ENCODE data around the gene ARHGEF6.
"Not testable (repeated sequence)": the region's sequence is repeated elsewhere in the genome, so short reads cannot be mapped to it uniquely, and the experiment has no call there.

Gene ARHGEF6, protein sequence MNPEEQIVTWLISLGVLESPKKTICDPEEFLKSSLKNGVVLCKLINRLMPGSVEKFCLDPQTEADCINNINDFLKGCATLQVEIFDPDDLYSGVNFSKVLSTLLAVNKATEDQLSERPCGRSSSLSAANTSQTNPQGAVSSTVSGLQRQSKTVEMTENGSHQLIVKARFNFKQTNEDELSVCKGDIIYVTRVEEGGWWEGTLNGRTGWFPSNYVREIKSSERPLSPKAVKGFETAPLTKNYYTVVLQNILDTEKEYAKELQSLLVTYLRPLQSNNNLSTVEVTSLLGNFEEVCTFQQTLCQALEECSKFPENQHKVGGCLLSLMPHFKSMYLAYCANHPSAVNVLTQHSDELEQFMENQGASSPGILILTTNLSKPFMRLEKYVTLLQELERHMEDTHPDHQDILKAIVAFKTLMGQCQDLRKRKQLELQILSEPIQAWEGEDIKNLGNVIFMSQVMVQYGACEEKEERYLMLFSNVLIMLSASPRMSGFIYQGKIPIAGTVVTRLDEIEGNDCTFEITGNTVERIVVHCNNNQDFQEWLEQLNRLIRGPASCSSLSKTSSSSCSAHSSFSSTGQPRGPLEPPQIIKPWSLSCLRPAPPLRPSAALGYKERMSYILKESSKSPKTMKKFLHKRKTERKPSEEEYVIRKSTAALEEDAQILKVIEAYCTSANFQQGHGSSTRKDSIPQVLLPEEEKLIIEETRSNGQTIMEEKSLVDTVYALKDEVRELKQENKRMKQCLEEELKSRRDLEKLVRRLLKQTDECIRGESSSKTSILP

DNA sequence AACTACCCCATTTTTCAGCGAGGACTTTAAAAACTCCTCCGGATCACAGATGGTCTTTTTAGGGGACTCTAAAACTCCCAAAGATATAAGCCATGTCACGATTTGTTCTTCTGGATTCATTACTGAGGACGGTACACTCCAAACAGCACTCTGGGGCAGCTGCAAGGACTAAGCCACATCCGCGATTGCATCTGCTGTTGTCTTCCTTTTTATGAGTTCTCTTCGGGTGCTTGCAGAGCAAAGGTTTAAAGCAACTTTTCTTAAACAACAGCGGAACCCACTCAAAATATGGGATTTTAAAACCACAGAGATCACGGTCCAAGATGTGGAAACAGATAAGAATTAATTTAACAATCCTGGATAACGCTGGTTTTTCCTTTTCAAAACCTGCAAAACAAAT lies at the start of gene ARHGEF6:
Gene ARHGEF6 (minus strand): TSS at position 170 of the 400 bp plus-strand sequence. CDS start 50 bp downstream, at position 120.
- peak; percentile 57 for DNase-seq (ENCODE audit: low spot score)

DNA sequence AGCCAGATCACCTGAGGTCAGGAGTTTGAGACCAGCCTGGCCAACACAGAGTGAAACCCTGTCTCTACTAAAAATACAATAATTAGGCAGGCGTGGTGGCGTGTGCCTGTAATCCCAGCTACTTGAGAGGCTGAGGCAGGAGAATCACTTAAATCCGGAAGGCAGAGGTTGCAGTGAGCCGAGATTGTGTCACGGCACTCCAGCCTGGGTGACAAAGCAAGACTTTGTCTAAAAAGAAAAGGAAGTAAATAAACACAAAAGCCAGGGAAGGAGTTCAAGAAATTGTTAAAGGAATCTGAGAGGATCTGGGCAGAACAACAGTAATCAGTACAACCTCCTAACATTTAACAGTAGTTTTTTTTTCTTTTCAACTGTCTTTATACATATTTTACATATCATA lies 48.7 kb upstream of the ARHGEF6 start:
- no peak for DNase-seq (ENCODE audit: low spot score)

DNA sequence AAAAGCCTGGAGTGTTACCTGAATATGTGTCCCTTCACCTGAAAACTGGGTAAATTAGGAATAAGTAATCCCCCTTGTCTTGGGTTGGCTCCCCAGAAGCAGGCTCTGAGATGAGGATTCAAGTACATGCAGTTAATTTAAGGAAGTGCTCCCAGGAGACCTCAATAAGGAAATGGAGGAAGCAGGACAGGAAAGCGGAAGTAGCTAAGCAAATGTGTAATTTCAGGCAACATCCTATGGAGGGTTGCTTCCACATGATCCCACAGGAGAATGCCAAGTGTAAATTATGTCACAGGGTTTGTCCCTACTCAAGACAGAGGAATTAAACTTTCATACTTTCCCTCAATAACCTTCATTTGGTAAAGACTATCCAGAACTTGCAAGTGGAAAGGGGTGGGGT lies 48.1 kb upstream of the ARHGEF6 start:
- DNase-seq (ENCODE audit: low spot score): no peak

DNA sequence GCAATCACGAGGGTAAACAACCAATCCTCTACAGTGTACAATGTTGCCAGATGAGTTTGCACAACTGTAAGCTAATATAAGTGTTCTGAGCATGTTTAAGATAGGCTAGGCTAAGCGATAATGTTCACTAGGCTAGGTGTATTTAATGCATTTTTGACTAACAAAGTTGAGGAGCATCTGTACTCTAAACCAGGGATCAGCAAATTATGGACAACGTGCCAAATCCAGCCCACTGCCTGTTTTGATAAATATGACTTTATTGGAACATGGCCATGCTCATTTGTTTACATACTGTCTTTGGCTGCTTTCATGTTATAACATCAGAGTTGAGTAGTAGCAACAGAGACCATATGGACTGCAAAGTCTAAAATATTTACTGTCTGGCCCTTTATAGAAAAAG lies 46.3 kb upstream of the ARHGEF6 start:
- no peak for DNase-seq (ENCODE audit: low spot score)

DNA sequence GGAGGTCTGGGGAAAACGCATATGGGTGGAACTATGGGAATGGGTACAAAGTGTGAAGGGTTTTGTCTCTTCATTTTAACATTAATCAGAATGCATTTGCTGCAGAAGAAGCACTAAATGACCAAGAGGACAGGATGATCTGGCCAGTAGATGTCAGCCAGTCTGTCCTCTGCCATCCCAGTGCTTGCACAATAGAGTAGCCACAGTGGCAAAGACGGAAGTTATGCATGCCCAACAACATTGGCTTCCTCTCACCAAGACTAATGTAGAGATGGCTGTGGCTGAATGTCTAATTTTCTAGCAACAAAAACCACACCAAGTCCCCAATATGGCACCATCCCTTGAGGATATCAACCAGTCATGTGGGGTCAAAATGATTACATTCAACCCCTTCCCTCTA lies 45.0 kb upstream of the ARHGEF6 start:
- DNase-seq (ENCODE audit: low spot score): no peak

DNA sequence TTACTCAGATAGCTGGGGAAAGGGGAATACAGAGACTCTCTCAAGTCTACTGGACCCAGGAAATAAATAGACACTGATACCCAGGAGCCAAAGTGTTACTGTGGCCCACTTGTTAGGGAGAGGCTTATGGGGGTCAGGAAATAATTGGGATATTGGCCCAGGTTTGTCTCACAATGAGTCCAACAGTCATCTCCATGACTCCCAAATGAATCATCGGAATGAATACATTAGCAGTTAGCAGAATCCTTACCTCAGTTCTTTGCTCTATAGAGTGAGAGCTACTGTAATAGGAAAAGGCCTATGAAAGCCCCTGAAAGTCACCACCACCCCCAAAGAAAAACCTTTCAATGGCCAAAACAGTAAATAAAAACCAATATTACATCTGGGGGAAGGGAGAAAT lies 42.4 kb upstream of the ARHGEF6 start:
- DNase-seq (ENCODE audit: low spot score): no peak

DNA sequence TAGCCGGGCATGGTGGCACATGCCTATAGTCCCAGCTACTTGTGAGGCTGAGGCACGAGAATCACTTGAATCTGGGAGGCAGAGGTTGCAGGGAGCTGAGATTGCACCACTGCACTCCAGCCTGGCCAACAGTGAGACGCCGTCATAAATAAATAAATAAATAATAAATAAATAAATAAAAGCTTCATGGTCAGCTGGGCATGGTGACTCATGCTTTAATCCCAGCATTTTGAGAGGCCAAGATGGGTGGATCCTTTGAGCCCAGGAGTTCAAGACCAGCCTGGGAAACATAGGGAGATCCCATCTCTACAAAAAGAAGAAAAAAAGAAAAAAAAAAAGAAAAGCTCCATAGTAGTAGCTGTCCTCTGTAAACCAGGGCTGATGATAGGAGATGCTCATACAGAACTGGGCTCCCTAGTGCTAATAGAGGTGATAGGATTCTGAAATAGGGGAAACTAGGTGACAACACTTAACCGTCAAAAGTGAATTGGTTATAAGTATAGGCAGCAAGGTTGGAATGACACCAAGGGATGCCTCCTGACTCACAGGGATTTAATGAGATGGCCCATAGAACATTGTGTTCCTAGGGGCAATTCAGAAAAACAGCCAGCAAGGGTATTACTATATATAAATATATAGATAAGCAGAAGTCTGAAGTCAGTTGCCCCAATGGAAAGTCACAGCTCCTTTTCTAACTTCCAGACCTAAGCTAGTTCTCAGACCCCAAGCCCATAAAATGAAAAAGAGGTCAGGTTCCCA lies 41.8 kb upstream of the ARHGEF6 start:
- DNase-seq (ENCODE audit: low spot score): no peak

DNA sequence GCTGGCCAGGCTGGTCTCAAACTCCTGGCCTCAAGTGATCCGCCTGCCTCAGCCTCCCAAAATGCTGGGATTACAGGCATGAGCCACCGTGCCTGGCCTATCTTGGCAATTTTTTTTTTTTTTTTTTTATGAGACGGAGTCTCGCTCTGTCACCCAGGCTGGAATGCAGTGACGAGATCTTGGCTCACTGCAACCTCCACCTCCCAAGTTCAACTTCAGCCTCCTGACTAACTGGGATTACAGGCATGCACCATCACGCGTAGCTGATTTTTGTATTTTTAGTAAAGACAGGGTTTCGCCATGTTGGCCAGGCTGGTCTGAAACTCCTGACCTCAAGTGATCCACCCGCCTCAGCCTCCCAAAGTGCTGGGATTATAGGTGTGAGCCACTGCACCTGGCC lies 39.0 kb upstream of the ARHGEF6 start:
- not testable (repeated sequence) for DNase-seq (ENCODE audit: low spot score)

DNA sequence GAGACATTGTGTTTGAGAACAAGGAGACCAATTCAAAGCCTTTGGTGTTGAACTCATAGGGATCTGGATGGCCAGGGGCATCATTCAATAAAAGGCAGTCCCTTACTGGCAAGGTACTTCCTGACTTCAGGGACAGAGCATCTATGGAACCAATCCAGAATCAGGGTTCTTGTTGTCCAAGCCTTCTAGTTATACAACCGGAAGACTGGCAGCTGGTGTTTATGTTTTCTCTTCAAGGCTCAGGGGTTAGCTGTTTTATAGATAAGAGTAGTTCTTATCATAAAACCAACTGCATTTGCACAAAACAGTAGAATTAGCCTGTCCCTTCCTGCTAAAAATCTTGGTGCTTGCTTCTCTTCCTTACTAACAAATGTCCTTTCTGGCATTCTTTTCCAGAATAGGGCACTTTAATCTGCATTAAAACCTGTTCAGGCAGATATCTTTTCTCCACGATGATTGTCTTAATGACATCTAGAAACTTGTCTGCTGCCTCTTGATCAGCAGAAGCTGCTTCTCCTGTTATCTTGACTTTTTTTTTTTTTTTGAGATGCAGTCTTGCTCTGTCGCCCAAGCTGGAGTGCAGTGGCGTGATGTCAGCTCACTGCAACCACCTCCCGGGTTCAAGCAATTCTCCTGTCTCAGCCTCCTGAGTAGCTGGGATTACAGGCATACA lies 38.4 kb upstream of the ARHGEF6 start:
- DNase-seq (ENCODE audit: low spot score): no peak

DNA sequence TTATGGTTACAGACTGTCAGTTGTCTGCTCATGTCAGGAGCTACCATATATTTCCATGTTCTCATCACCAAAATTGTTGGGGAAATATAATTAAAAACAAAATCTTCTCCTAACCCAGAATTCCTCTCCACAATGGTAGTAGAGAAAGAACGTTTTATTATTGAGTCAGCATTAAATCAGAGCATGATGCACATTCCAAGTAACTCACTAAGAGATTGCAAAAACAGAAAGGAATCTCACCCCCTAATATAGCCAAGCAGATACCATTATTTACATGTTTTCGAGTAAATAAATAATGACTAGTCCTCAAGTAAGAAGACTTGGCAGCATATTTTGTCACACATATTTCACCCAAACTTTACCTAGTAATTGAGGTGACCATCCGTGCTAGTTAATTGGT lies 36.2 kb upstream of the ARHGEF6 start:
- no peak for DNase-seq (ENCODE audit: low spot score)

DNA sequence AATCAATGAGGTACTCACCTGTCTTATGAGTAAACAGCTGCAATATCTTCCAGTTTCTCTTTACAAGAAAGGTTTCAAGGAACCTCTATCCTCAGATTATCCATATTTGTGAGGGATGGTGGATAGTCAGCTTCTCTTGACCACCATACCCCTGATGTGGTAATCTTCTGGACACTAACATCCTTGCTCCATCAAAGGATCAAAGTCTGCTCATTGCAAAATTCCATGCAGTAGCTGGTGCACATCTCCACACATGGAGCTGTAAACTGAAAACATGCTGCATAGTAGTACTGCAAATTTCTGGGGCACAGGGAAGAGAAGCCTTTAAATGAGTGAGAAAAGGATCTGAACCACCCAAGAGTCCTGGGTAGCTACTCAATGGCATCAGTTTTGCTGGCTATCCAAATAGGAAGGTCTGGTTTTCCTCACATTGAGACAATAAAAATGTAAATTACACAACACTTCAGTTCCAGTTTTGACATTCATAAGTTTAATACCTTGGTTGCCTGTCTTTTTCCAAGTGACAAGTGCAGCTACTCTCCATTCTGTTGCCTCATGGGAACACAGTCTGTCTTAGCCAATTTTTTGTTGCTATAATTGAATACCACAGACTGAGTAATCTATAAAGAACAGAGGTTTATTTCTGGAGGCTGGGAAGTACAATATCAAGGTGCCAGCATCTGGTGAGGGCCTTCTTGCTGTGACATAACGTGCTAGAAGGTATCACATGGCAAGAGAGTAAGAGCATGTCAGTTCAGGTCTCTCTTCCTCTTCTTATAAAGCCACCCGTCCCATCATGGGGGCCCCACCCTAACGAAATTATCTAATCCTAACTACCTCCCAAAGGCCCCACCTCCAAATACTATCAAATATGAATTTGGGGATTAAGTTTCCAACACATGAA lies 34.4 kb upstream of the ARHGEF6 start:
- DNase-seq (ENCODE audit: low spot score): no peak

DNA sequence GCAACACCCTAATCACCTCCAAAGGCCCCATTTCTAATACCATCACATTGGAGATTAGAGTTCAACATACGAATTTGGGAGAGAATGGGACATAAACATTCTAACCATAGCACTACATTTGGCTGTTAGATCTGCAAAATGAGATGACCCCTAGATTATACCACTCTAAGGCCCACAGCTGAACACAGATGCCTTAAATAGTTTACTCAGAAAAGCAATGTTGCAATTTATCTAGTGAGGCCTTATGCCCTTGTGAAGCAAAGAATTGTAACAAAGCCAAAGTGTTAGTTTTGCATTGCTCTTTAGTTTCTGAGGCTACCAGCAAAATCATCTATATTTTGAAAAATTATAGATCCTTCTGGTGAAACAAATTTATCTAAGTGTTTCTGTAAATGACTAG lies 31.6 kb upstream of the ARHGEF6 start:
- DNase-seq (ENCODE audit: low spot score): no peak

DNA sequence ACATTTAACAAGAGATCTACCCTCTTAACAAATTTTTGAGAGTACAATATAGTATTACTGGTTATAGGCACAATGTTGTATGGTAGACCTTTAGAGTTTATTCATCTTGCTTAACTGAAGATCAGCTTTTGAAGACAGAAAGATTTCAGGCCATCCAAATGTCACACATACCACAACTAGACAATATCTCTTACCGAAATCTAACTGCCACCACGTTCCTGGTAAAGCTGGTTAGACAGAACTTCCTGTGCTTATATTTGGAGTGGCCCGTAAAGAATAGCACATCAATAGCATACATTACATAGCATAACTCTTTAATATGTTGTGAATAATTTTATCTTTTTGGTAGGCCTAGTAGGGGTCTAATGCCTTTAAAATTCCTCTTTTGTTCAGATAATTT lies 29.8 kb upstream of the ARHGEF6 start:
- no peak for DNase-seq (ENCODE audit: low spot score)

DNA sequence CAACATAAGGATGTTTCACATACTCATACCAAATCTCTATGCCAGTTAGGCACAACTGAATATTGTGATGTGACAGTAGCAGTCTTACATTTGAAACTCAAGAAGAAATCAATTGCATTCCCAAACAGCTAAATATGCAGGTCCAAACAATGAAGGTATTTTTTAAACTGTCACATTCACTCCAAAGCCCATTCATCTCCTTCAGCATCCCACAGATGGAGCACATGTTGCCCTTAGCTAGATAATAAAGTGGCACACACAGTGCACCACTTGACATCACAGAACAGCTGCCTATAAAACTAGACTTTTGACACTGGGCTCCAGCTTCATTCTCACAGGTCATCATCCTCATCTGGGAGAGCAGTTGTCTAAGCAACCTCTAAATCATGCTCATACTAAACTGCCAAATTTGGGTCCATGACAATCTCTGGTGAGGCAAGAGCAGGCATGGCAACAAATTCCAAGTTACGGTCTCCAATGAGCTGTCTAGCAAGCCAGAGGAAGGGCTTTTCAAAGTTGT lies 26.2 kb upstream of the ARHGEF6 start:
- no peak for DNase-seq (ENCODE audit: low spot score)

DNA sequence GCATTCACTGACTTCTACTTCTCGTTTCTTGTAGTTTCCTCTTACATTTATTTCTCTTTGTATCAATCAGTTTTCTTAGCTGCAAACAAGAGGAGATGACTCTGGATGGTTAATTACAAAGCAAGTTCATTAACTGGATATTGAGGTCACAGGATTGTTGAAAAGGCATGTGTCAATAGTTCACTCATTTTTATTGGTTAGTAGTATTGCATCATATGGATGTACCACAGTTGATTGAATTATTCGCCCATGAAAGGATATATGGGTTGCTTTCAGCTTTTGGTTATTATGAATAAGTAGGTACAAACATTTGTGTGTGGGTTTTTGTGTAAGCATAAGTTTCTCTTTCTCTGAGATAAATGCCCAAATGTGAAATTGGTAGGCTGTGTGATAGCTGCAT lies 21.8 kb upstream of the ARHGEF6 start:
- no peak for DNase-seq (ENCODE audit: low spot score)

DNA sequence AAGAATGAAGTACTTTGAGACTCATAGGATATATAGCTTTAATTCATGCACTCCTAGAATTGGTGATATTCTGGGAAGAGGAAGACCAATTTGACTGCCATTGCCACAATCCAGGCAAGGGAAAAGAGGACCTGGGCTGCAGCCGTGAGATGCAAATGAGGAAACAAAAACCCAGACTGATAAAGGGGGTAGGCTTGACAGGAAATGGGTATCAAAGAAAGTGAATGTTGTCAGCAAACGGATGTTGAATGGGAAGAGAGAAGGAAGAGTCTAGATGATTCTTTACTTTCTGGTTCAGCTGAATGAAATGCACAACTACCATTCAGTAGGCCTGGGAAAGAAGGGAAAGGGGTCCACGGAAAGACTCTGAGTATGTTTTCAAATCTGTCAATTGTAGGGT lies 17.1 kb upstream of the ARHGEF6 start:
- DNase-seq (ENCODE audit: low spot score): no peak

DNA sequence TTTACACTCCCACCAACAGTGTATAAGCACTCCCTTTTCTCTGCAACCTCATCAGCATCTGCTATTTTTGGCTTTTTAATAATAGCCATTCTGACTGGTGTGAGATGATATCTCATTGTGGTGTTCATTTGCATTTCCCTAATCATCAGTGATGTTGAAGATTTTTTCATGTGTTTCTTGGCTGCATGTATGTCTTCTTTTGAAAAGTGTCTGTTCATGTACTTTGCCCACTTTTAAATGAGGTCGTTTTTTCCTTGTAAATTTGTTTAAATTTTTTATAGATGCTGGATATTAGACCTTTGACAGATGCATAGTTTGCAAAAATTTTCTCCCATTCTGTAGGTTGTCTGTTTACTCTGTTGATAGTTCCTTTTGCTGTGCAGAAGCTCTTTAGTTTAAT lies 14.4 kb upstream of the ARHGEF6 start:
- DNase-seq (ENCODE audit: low spot score): not testable (repeated sequence)

DNA sequence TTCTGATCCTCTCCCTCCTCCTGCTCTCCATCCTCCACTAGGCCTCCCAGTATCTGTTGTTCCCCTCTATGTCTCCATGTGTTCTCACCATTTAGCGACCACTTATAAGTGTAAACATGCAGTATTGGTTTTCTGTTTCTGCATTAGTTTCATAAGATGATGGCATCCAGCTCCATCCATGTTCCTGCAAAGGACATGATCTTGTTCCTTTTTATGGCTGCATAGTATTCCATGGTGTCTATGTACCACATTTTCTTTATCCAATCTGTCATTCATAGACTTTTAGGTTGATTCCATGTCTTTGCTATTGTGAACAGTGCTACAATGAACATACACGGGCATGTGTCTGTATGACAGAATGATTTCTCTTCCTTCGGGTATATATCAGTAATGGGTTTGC lies 13.9 kb upstream of the ARHGEF6 start:
- DNase-seq (ENCODE audit: low spot score): not testable (repeated sequence)

DNA sequence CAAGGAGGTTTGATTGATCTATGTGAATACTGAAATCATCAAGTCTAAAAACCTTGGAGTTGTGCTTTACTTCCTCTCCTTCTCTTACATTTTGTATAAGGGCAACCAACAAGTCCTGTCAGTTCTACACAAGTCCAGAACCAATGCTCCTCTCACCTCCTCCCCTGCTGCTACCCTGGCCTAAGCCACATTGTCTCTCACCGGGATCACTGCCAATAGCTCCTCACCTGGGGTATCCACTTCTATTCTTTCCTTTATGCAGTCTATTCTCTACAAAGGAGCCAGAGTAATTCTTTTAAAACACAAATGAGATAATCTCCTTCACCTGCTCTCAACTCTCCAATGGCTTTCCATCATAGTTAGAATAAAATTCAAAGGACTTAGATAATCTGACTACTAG lies 13.3 kb upstream of the ARHGEF6 start:
- no peak for DNase-seq (ENCODE audit: low spot score)

DNA sequence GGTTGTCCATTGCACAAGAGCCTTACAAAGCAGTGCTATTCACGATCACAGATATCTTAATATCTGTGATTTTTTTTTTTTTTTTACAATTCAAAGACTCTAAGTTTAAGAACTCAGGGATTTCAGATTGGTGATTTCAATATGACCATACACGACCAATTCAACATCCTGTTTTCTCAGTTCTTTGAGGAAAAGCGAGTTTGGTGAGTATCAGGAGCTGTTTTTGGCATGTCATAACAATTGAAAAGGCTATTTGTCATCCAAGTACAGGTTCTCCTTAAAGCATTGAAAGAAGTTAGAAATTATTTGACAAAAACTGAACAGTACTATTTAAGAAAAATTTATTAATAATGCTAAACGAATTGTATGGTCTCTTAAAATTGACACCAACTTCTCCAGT lies 9.1 kb upstream of the ARHGEF6 start:
- no peak for DNase-seq (ENCODE audit: low spot score)

DNA sequence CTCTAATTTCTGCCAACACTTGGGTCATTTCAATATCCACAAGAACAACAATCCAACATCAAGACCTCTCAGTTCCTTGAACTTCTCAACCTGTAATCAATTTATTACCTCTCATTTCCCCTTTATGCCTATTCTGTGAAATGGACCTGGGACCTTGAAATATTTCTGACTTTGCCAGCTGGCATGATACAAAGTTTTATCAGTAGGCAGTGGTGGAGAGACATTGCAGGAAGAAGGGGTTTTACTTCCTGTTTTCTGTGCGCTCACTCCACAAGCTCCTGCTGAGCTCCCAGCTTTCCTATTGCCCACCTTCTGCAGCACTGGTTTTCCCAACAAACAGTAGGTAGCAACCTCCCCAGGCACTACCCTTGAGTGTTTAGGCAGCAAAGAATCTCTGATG lies 3.5 kb upstream of the ARHGEF6 start:
- no peak for DNase-seq (ENCODE audit: low spot score)

Measured in CD4-positive, alpha-beta T cell treated with Interleukin-6 at 100 ng/mL for 8 hours (primary cell).